ENCODE measurements around the gene CLIP3.

GRCh38 chr19:36026091-36026876 lies 6.4 kb downstream of the CLIP3 start:
- TF ChIP-seq CTCF (conservative IDR thresholded peaks at IDR 0.05 in 1 of 2, IDR thresholded peaks at IDR 0.05 in 1 of 2; ENCODE audit: low read depth in 1 of 2, low read length in 2 of 2) (no peak), EZH2 (IDR thresholded peaks at IDR 0.05; ENCODE audit: low read length, missing control alignments) (no peak)

Data from fibroblast of lung (primary cell).